ENCODE data around the gene DNAH8. TPM values are rescaled to one million over a fixed set of nuclear protein-coding genes. Genes with fewer than 3 reads are reported as not detected.

DNAH8 gene
- polyA plus RNA-seq, 1 of the 3 experiments (the other 2 are of a cell fraction) = not detected

DNA sequence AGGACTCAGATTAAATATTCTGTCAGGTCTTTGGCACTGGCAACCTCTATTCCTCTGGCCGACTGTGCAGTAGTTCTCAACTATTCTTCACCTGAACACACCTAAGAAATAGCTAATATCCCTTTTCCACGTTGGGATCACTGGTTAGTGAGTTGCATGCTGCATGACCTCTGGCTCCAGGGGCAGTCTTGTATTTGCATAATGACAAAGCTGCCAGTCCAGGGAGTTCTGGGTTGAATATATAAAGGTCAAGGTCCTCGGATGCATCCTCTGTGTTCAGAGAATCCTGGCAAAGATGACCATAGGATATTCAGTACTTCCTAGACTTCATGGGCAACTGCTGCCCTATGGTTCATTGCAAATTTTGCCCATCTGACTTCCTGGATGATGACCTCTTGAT, 131.2 kb downstream of the DNAH8 start:
- TF ChIP-seq GATA2 (CRISPR knock-in tag; IDR thresholded peaks at IDR 0.05) (no peak), EZH2phosphoT487 (IDR thresholded peaks at IDR 0.05; ENCODE audit: borderline replicate concordance, low read depth) (no peak), CHD2 (IDR thresholded peaks at IDR 0.05; ENCODE audit: low read length, partially characterized antibody) (no peak), ELF1 (IDR thresholded peaks at IDR 0.05) (no peak), POLR2AphosphoS5 (IDR thresholded peaks at IDR 0.05; ENCODE audit: low read depth, low read length) (no peak), NFIC (IDR thresholded peaks at IDR 0.05; ENCODE audit: borderline replicate concordance) (no peak), TCF12 (IDR thresholded peaks at IDR 0.05) (no peak), RXRA (IDR thresholded peaks at IDR 0.05; ENCODE audit: borderline replicate concordance, low read depth) (no peak), MXI1 (IDR thresholded peaks at IDR 0.05; ENCODE audit: low read depth, low read length) (no peak), EP300 (IDR thresholded peaks at IDR 0.05; ENCODE audit: borderline replicate concordance in 1 of 2, low read depth in 1 of 2, low read length in 1 of 2) (no peak), RFX5 (IDR thresholded peaks at IDR 0.05; ENCODE audit: low read length) (no peak), MEF2A (IDR thresholded peaks at IDR 0.05; ENCODE audit: borderline replicate concordance, low read depth) (no peak), TAF1 (IDR thresholded peaks at IDR 0.05; ENCODE audit: borderline replicate concordance, low read depth, low read length) (no peak)
- TF ChIP-seq, protein P1, sequence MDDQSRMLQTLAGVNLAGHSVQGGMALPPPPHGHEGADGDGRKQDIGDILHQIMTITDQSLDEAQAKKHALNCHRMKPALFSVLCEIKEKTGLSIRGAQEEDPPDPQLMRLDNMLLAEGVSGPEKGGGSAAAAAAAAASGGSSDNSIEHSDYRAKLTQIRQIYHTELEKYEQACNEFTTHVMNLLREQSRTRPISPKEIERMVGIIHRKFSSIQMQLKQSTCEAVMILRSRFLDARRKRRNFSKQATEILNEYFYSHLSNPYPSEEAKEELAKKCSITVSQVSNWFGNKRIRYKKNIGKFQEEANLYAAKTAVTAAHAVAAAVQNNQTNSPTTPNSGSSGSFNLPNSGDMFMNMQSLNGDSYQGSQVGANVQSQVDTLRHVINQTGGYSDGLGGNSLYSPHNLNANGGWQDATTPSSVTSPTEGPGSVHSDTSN (IDR thresholded peaks at IDR 0.05) = no peak
- TF ChIP-seq, protein P2, sequence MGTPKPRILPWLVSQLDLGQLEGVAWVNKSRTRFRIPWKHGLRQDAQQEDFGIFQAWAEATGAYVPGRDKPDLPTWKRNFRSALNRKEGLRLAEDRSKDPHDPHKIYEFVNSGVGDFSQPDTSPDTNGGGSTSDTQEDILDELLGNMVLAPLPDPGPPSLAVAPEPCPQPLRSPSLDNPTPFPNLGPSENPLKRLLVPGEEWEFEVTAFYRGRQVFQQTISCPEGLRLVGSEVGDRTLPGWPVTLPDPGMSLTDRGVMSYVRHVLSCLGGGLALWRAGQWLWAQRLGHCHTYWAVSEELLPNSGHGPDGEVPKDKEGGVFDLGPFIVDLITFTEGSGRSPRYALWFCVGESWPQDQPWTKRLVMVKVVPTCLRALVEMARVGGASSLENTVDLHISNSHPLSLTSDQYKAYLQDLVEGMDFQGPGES (IDR thresholded peaks at IDR 0.05; ENCODE audit: low read depth, low read length) = no peak
- TF ChIP-seq, protein P3, sequence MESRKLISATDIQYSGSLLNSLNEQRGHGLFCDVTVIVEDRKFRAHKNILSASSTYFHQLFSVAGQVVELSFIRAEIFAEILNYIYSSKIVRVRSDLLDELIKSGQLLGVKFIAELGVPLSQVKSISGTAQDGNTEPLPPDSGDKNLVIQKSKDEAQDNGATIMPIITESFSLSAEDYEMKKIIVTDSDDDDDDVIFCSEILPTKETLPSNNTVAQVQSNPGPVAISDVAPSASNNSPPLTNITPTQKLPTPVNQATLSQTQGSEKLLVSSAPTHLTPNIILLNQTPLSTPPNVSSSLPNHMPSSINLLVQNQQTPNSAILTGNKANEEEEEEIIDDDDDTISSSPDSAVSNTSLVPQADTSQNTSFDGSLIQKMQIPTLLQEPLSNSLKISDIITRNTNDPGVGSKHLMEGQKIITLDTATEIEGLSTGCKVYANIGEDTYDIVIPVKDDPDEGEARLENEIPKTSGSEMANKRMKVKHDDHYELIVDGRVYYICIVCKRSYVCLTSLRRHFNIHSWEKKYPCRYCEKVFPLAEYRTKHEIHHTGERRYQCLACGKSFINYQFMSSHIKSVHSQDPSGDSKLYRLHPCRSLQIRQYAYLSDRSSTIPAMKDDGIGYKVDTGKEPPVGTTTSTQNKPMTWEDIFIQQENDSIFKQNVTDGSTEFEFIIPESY (IDR thresholded peaks at IDR 0.05; ENCODE audit: borderline replicate concordance, low read depth) = no peak
- TF ChIP-seq, protein P4, sequence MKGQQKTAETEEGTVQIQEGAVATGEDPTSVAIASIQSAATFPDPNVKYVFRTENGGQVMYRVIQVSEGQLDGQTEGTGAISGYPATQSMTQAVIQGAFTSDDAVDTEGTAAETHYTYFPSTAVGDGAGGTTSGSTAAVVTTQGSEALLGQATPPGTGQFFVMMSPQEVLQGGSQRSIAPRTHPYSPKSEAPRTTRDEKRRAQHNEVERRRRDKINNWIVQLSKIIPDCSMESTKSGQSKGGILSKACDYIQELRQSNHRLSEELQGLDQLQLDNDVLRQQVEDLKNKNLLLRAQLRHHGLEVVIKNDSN (IDR thresholded peaks at IDR 0.05; ENCODE audit: borderline replicate concordance, low read depth) = no peak
- 35% methylated on average over 3 of the region's 3 CpGs for whole genome bisulfite sequencing (ENCODE audit: low lambda C conversion rate)

More for the DNA sequence above, 131.2 kb downstream of the DNAH8 start:
- POLR2A ChIA-PET = no interaction called here
- Histone ChIP-seq H3K27me3 (ENCODE audit: insufficient read depth) (no peaks in the 10 kb centered on the region), H2AFZ (ENCODE audit: low read depth) (no peak overlapping the region), H3K4me2 (no peak overlapping the region), H3F3A (replicated peaks; ENCODE audit: insufficient read depth) (no peaks in the 10 kb centered on the region), H3K4me3 (ENCODE audit: low read depth in 2 of 2, low read length in 1 of 2) (no peak overlapping the region), H3K79me2 (ENCODE audit: insufficient read depth) (no peaks in the 10 kb centered on the region), H3K9ac (no peak overlapping the region), H4K20me1 (ENCODE audit: insufficient read depth) (no peaks in the 10 kb centered on the region), H3K27ac (ENCODE audit: low read depth in 2 of 2, low read length in 1 of 2) (no peak overlapping the region), H3K4me1 (ENCODE audit: control insufficient read depth in 1 of 2, insufficient read depth in 2 of 2, low read depth in 1 of 2, low read length in 1 of 2) (no peaks in the 10 kb centered on the region), H3K9me2 (no peaks in the 10 kb centered on the region), H3K9me3 (no peaks in the 10 kb centered on the region), H3K36me3 (replicated peaks in 1 of 2; ENCODE audit: control insufficient read depth in 1 of 2, insufficient read depth in 2 of 2, low read length in 1 of 2) (no peaks in the 10 kb centered on the region)
- DNase-seq = no peak
- CTCF ChIA-PET = interaction anchor here (2.3 kb wide), 1 partner anchor 26 kb away, joined by 12 read pairs; no protein-coding TSS in a partner anchor
